ENCODE measurements around the gene EPS8L3. TPM values are rescaled to one million over a fixed set of nuclear protein-coding genes. Genes with fewer than 3 reads are reported as not detected.
A peak's percentile ranks its signal among the peaks of the same experiment; 100 is the strongest.

EPS8L3 gene
- total RNA-seq, 1 donor from 2014 or later = not detected

GRCh38 chr1:109773203-109773899, 9.6 kb upstream of the EPS8L3 start:
- Mint-ChIP-seq H3K27ac (ENCODE audit: unreplicated experiment) (no peak overlapping the region), H3K36me3 (ENCODE audit: unreplicated experiment) (no peaks in the 10 kb centered on the region), H3K4me1 (ENCODE audit: low read depth, unreplicated experiment) (peaks cover 2% of the 10 kb centered on the region), H3K9me3 (ENCODE audit: unreplicated experiment) (peaks cover 1% of the 10 kb centered on the region), H3K27me3 (ENCODE audit: unreplicated experiment) (peaks cover 9% of the 10 kb centered on the region), H3K4me3 (ENCODE audit: unreplicated experiment) (no peak overlapping the region)
- peak; percentile 82 for DNase-seq
- peak; percentile 60 for TF ChIP-seq CTCF (IDR thresholded peaks at IDR 0.05; ENCODE audit: partially characterized antibody, unreplicated experiment)

GRCh38 chr1:109772658-109773202, 9.0 kb upstream of the EPS8L3 start:
- Mint-ChIP-seq H3K27ac (ENCODE audit: unreplicated experiment) (no peak overlapping the region), H3K4me1 (ENCODE audit: low read depth, unreplicated experiment) (peaks cover 2% of the 10 kb centered on the region), H3K36me3 (ENCODE audit: unreplicated experiment) (no peaks in the 10 kb centered on the region), H3K27me3 (ENCODE audit: unreplicated experiment) (peaks cover 9% of the 10 kb centered on the region), H3K4me3 (ENCODE audit: unreplicated experiment) (no peak overlapping the region), H3K9me3 (ENCODE audit: unreplicated experiment) (peaks cover 1% of the 10 kb centered on the region)
- TF ChIP-seq CTCF (IDR thresholded peaks at IDR 0.05; ENCODE audit: partially characterized antibody, unreplicated experiment) = no peak
- no peak for DNase-seq

- H3K9me3 Mint-ChIP-seq (ENCODE audit: unreplicated experiment) = peaks cover 1% of the 10 kb centered on the region
- no peak overlapping the region for H3K4me3 Mint-ChIP-seq (ENCODE audit: unreplicated experiment)
- H3K27ac Mint-ChIP-seq (ENCODE audit: unreplicated experiment) = no peak overlapping the region
- no peak for TF ChIP-seq CTCF (IDR thresholded peaks at IDR 0.05; ENCODE audit: partially characterized antibody, unreplicated experiment)
- no peak for DNase-seq
- H3K27me3 Mint-ChIP-seq (ENCODE audit: unreplicated experiment) = peaks cover 9% of the 10 kb centered on the region
- H3K4me1 Mint-ChIP-seq (ENCODE audit: low read depth, unreplicated experiment) = peaks cover 2% of the 10 kb centered on the region
- H3K36me3 Mint-ChIP-seq (ENCODE audit: unreplicated experiment) = no peaks in the 10 kb centered on the region
These were observed 8.3 kb upstream of the EPS8L3 start for GRCh38 chr1:109771712-109772657.

GRCh38 chr1:109770331-109771095, 6.8 kb upstream of the EPS8L3 start:
- DNase-seq = peak; percentile 13
- H3K4me1 Mint-ChIP-seq (ENCODE audit: low read depth, unreplicated experiment) = peaks cover 2% of the 10 kb centered on the region

More at GRCh38 chr1:109770331-109771095, 6.8 kb upstream of the EPS8L3 start:
- no peak overlapping the region for H3K27ac Mint-ChIP-seq (ENCODE audit: unreplicated experiment)
- peaks cover 6% of the 10 kb centered on the region for H3K27me3 Mint-ChIP-seq (ENCODE audit: unreplicated experiment)
- no peak for TF ChIP-seq CTCF (IDR thresholded peaks at IDR 0.05; ENCODE audit: partially characterized antibody, unreplicated experiment)
- peaks cover 1% of the 10 kb centered on the region for H3K9me3 Mint-ChIP-seq (ENCODE audit: unreplicated experiment)
- no peak overlapping the region for H3K4me3 Mint-ChIP-seq (ENCODE audit: unreplicated experiment)
- H3K36me3 Mint-ChIP-seq (ENCODE audit: unreplicated experiment) = no peaks in the 10 kb centered on the region

Data from glutamatergic neuron (in vitro differentiated cells).